GM18508 (cell line): Measurements from ENCODE around the gene MPHOSPH10.
"Not testable (repeated sequence)": the region's sequence is repeated elsewhere in the genome, so short reads cannot be mapped to it uniquely, and the experiment has no call there.

Source experiments
- ATAC-seq: cut with Tn5 transposase; IDR thresholded peaks from one replicate; pipeline ENCODE4 v1.9.1; 2021; ENCODE audit warnings: moderate number of reproducible peaks; ENCODE audit not compliant: insufficient read depth, unreplicated experiment

Gene MPHOSPH10

DNA sequence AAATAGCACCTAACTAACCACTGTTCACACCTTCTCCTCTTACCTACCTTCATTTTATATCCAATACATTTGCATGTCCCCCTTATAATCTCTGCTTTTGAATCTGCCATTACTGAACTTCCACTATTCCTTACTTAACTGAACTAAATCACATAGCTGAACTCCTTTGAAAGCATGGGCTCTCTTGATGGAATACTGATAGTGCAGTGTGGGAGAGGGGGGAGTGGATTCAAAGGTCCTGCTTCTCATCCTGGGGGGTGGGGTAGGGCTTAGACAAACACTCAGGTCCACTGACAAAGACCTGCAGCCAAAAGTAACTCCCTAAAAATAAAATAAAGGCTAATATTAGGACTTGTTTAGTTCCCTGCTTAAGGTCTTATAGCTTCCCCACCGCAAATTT is 9.0 kb upstream of the MPHOSPH10 start:
- no peak for ATAC-seq

DNA sequence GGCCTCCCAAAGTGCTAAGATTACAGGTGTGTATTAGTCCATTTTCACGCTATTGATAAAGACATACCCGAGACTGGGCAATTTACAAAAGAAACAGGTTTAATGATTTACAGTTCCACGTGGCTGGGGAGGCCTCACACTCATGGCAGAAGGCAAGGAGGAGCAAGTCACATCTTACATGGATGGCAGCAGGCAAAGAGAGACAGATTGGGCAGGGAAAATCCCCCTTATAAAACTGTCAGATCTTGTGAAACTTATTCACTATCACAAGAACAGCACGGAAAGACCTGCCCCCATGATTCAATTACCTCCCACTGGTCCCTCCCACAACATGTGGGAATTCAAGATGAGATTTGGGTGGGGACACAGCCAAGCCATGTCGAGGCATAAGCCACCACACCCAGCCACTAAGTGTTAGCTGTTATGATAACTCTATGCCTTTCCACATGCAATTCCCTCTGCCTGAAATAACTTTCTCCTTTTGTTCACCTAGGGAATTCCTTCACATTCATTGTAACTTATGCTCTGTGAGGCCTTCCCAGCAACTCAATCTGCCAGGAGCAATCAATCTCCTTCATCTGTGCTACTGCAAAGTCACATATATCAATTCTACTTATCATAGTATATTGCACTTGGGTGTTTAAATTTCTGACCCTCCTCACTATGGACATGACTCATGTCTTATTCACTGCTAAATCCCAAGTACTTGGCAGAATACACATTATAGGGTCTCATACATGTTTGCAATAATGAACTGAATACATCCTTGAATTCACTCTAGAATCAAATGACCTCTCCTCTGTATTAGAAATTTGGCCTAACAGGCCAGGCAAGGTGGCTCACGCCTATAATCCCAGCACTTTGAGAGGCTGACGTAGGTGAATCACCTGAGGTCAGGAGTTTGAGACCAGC is 7.8 kb upstream of the MPHOSPH10 start:
- ATAC-seq = no peak

DNA sequence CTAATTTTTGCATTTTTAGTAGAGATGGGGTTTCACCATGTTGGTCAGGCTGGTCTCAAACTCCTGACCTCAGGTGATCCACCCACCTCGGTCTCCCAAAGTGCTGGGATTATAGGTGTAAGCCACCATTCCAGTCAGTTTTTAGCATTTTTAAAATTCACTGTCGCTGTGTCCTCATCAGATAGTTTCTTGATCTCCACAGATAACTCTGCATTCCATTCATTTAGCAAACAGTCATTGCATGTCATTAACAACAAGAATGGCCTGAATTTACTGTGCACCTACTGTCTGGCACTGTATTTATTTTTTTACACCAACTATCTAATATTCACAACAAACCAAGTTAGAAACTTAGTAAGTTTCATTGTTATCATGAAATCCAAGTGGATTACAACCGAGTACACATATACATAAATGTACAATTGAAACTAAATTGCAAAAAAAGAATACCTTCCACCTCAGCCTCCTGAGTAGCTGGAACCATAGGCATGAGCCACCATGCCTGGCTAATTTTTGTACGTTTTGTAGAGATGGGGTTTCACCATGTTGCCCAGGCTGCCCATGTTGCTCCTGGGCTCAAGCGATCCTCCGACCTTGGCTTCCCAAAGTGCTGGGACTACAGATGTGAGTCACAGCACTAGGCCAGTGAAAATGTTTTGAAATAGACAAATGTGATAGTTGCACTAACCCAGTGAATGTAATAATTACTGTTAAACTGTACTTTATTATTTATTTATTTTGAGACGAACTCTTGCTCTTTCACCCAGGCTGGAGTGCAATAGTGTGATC is 4.7 kb upstream of the MPHOSPH10 start:
- no peak for ATAC-seq

DNA sequence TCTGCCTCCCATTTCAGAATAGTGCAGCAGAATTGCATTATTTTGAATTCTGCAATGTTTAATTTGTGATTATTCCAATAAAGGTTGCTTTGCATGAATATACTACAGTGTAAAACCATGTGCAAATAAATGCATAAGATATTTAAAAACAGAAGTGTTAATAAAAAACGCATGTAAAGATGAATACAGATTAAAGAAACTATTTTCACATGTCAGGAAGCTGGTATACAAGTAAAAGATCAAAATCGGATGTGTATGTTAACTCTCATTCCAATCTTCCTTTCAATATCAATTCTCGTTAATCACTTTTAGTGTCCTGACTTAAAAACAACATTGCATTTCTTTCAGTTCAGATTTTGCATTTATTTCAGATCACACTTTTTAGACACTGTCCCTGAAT is 3.5 kb upstream of the MPHOSPH10 start:
- ATAC-seq = no peak

DNA sequence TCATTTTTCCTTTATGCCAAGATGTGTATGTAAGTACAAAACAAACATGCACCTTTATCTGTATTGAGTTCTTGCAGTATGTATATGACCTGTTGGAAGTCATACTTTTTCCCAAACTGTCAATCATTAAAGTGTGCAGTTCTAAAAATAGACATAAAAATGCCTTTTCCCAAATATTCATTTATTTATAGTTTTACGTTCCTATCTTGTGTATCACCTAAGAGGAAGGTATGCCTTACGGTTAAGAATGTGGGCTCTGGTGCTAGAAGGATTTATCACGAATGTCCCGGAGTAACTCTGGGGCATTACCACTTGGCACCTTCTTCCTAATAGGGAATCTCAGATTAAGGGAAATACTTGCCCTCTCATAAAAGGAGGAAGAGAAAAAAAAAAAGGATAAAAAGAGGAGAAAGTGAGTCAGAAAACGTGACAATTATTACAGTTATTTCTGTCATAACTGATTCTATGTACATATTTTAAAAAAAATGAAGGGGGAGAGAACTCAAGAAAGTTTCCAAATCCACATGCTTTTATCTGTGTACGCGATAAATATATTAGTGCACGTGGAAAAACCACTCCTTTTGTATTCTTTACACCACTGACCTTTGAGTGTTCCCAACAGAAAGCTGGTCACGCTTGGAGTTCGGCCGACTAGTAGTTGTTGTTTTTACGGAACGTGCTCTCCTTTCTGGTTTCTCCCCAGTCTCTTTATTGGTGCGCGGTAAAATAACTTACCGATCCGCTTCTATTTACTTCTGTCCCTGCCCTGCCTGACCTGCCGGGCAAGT is 1.1 kb upstream of the MPHOSPH10 start:
- ATAC-seq = peak; percentile 11

DNA sequence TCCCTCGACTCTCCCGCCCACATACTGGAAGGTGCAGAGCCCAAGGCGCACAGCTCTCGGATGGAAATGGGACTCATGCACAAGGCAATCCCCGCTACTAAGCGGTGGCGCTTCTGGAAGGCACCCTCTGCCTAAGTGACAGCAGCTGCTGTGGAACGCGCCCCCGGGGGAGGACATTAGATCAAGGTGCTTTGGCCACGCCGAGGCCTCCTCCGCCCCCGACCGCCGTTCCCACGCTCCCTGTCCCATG is 607 bp upstream of the MPHOSPH10 start:
- ATAC-seq = peak; percentile 27

DNA sequence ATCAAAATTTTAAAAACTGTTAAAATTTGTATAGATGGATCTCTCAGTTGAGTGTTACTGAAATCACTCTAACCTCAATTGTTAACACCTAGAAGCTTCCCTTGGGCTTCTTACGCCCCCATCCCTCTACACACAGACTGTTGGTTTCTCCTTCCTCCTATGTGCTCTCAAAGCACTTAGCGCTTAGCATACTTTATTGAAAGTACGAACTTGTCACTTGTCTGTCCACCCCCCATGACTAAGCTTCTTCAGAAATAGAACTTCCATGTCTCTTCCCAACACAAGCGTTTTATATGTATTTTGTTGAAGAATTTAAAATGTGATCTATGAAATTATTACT is 441 bp downstream of the MPHOSPH10 start:
- no peak for ATAC-seq

DNA sequence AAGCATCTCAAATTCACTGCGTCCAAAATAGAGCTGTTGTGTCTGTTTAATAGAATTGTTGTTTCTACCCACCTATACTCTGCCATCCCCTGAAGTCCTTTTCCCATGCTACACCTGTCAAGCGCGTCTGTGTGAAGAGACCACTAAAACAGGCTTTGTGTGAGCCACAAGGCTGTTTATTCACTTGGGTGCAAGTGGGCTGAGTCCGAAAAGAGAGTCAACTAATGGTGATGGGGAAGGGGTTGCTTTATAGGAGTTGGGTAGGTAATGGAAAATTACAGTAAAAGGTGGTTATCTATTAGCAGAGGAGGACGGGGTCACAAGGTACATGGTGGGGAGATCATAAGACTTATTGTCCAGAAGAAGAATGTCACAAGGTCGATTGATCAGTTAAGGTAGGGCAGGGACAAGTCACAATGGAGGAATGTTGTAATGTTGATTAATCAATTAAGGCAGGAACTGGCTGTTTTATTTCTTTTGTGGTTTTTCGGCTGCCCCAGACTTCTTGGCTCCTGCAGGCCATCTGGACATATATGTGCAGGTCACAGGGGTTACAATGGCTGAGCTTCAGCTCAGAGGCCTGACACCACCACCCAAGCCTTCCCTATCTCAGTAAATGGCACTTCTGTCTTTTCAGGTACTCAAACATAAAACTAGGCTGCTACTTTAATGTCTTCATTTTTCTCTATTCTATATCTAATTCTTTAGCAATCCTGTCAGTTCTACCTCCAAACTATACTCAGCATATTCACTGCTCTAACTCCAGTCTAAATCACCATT is 1.1 kb downstream of the MPHOSPH10 start:
- ATAC-seq = not testable (repeated sequence)

DNA sequence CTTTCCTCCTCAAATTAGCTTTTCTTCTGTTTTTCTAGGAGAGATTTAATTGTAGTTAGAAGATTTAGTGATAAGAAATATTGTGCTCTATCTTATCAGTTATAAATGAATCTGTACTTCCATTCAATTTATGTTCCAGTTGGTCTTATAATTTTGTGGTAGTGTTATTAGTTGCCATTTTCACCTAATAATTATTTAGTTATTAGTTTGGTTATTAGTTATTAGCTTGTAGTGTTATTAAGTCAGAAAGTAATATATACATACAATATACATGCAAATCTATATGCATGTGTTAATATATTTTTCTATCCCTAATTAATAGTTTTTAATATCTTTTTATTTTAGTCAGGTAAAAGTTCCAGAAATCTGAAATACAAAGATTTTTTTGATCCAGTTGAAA is 3.2 kb downstream of the MPHOSPH10 start:
- no peak for ATAC-seq

DNA sequence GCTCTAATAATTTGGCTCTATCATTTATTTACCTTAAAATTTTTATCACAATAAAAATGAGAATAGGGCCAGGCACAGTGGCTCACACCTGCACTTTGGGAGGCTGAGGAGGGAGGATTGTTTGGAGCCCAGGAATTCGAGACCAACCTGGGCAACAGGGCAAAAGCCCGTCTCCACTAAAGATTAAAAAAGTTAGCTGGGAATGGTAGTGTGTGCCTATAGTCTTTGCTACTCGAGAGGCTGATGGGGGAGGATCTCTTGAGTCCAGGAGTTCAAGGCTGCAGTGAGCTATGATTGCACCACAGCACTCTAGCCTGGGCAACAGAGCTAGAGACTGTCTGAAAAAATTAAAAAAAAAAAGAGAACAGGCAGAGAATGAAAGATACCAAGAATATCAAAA is 5.7 kb downstream of the MPHOSPH10 start:
- no peak for ATAC-seq

DNA sequence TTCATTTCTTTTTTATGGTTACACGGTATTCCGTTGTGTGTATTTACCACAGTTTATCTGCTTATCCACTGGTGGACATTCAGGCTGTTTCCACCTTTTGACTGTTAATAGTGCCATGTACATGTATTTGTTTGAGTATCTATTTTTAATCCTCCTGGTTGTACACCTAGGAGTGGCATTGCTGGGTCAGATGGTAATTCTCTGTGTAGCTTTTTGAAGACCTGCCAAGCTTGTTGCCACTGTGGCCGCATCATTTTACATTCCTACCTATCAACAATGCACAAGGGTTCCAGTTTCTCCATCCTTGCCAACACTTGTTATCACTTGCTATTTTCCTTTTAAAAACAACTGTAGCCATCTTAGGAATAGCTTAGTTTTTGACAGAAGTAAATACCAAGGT is 13.3 kb downstream of the MPHOSPH10 start:
- no peak for ATAC-seq

DNA sequence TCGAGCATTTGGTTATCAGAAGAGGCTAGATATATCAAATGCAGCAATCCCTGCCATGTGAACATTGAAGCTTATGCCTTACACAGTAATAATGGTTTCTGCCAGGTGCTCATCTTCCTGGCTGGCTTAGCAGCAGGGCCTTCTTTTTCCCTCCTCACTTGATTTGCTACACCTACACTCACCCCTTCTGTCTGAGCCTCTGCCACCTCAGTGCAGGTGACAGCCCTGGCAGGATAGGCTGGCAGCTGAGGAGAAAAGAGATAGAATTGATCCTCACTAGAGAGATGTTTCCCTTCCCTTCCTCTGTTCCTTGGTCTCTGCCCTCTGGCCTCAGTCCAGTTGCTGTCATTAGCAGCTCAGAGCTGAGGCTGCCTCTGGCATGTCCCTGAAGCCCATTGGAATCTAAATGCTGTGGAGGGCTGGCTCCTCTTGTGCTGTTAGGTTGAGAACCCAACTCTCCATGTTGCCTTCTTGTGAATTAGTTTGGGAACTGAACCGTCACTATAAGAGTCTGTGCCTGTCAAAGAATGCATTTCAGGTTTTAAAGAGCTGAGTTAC is 18.2 kb downstream of the MPHOSPH10 start:
- no peak for ATAC-seq

DNA sequence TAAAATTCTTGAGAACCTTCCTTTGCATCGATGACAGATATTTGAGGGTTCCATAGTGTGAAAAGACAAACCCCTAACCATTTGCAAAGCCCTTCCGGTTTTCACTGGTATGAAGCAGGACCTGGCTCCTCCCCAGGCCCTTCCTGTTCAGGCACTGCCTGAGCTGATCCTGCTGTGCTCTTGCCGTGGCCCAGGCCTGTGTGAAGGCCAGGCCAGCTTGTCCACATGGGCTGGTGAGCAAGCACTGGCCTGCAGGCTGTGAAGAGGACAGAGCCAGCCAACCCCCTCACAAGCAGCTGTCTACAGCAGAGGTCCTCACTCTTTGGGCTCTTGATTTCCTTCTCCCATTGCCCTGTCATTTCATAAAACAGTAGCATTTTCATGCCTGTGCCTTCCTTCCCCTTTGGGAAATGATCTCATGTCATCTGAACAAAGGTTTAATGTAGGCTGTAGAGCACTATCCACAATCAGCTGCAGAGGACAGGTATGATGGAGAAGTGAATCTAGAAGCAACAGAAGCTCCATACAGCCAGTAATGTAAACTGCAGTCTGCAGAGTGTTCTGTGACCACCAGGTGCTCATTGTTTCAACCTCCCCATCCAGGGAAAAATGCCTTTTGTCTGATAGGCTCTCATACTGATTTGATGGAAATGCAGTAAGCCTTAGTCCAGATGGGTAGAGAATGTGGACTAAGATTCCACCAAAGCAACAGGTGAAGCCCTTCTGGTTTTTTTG is 19.8 kb downstream of the MPHOSPH10 start:
- ATAC-seq = no peak

DNA sequence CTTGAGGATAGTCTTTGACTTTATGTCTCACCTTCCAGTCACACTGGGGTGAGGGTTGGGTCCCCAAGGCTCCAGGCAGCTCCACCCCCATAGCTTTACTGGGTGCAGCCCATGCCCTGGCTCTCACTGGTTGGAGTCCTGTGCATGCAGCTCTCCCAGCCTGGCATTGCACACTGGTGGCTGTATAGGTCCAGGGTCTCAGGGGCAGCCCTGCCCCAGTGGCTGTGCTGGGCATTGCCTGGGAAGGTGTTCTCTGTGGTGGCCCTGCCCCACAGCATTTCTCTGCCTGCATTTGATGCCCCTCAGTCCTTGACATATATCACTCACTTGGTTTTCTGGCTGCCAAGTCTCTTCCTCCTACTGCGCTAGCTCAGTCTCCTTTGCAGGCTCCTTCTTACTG is 21.2 kb downstream of the MPHOSPH10 start:
- ATAC-seq = no peak

DNA sequence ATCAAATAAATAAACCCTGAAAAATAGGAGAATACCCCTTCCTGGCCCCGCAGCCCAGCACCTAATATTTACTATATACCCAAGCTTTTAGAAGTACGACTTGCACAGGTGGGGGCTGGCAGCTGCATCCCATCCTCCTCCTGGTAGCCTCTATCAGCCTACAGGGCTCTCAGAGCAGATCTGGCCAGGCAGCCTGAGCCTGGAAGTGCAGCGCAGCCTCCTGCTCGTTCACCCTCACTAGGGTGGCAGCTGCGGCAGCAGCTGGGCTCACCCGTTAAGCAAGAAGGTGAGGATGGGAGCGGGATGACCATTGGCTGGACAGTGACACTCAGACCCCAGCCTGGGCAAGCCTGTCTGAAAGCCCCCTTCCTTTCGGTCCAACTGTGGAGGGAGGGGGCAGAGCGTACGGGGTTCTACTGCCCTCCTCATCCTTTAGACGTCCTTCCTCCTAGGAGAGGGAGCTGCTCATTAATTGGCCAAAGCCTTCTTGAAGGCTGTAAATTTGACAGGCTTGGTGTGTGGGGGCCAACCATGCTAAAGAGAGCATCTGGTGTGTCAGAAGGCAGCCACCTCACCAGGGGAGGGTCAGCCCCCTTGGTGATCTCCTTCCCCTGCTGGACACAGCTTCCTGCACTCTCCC is 23.3 kb downstream of the MPHOSPH10 start:
- no peak for ATAC-seq

DNA sequence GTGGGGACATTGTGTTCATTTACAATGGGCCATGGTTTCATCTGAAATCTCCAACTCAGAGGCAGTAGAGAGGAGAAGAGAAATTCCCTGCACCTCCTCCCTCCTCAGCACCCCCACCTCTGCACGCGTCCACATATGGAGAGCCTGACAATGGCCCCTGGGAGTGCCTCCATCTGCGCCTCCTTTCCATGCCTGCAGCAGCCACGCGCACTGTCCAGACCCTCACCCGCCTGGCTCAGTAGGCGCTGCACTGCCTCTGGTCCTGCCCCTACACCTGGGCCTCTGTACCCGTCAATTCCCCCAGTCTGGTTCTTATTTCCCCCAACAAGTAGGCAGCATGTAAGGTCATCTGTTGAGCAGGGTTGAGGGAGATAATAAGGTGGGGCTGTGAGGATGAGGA is 23.8 kb downstream of the MPHOSPH10 start:
- no peak for ATAC-seq

DNA sequence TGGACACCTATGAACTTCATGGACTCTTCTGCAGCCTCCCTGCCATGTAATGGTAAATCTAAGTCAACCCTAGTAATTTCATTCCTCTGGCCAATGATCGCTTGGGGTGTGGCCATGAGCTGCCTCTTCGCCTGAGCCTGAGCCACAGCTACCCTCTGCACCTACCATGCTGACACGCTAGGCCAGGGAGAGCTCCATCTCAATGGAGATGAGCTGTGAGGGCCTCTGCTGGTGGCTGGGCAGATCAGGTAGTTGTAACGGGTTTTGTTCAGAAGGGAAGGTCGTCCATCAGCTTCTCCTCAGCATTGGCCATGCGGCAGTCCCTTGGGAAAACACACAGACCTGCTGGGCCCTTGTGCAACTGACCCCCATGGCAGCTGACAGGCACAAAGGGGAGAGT is 24.4 kb downstream of the MPHOSPH10 start:
- ATAC-seq = peak; percentile 78

DNA sequence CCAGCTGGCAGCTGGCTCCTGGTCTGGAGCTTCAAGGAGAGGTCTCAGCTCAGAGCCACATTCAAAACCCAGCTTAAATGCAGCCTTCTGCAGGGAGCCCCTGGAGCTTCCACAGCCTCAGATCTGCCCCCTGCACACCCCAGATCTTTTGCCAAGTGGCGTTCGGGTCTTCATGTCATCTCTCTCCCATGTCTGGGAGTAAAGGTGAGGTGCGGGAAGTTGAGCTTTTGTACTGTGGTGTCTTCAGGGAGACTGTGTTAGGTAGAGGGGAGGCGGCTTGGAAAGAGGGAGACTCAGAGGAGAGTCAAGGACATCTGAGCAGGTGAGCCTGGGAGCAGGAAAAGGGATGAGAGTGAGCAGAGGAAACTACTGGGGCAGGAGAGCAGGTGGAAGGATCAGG is 25.4 kb downstream of the MPHOSPH10 start:
- no peak for ATAC-seq

DNA sequence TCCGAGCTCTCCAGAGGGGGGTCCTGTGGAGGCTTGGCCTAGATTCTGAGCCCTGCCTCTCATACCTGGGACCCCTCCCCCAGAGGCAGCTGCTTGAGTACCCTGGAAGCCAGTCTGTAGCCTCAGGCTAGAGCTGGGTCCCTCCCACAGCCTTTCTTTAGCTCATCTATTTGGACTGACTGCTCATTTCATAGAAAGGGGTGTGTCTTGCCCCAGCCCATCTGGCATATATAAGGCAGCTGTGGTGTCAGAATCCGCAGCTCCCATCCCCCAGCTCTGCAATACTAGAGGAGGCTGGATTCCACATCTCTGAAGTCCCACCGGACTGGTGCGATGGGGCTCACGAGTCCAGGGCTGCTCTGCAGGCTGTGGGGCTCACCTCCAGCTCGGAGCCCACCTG is 26.1 kb downstream of the MPHOSPH10 start:
- ATAC-seq = no peak
